Keratinocyte (primary cell): Measurements from ENCODE around the gene SLC28A3.

Experiments used
- EZH2 ChIP-seq: IDR thresholded peaks from one replicate; pipeline ENCODE4 v1.6.1; 2012; ENCODE audit warnings: inconsistent platforms, mild to moderate bottlenecking, low read length, moderate library complexity
- TF ChIP-seq, protein P1 (sequence below), 3 experiments: IDR thresholded peaks in 1 of 3; conservative IDR thresholded peaks in 1 of 3; optimal IDR thresholded peaks in 1 of 3; 2 replicates in 2 of 3; 3 replicates in 1 of 3; pipeline versions ENCODE3 to v1.5.1; 2011; ENCODE audit warnings: low read length in 3 of 3, mild to moderate bottlenecking in 3 of 3, moderate library complexity in 2 of 3, control low read depth in 1 of 3, inconsistent platforms in 1 of 3; ENCODE audit not compliant: insufficient read depth in 2 of 3; ENCODE audit errors: extremely low read depth in 1 of 3

GRCh38 chr9:84314306-84314705 is 26.3 kb downstream of the SLC28A3 start:
- no peak for TF ChIP-seq EZH2
- TF ChIP-seq, protein P1, sequence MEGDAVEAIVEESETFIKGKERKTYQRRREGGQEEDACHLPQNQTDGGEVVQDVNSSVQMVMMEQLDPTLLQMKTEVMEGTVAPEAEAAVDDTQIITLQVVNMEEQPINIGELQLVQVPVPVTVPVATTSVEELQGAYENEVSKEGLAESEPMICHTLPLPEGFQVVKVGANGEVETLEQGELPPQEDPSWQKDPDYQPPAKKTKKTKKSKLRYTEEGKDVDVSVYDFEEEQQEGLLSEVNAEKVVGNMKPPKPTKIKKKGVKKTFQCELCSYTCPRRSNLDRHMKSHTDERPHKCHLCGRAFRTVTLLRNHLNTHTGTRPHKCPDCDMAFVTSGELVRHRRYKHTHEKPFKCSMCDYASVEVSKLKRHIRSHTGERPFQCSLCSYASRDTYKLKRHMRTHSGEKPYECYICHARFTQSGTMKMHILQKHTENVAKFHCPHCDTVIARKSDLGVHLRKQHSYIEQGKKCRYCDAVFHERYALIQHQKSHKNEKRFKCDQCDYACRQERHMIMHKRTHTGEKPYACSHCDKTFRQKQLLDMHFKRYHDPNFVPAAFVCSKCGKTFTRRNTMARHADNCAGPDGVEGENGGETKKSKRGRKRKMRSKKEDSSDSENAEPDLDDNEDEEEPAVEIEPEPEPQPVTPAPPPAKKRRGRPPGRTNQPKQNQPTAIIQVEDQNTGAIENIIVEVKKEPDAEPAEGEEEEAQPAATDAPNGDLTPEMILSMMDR (optimal IDR thresholded peaks at IDR 0.05 in 1 of 3, IDR thresholded peaks at IDR 0.05 in 1 of 3, conservative IDR thresholded peaks at IDR 0.05 in 1 of 3; ENCODE audit: extremely low read depth in 1 of 3, insufficient read depth in 2 of 3, low read length in 3 of 3) = no peak
